ENCODE data around the gene CEP170B.

CEP170B gene

GRCh38 chr14:104931771-104932675, 67.0 kb downstream of the CEP170B start:
- DNase-seq (ENCODE audit: low read depth in 1 of 2, low spot score in 1 of 2), result no peak
- H3K27ac ChIP-seq (replicated peaks), result no peak overlapping the region
- no peak overlapping the region for H3K4me3 ChIP-seq (replicated peaks; ENCODE audit: insufficient read depth, low read length)
- peaks cover 19% of the 10 kb centered on the region for H3K27me3 ChIP-seq (ENCODE audit: insufficient read depth, poor library complexity, severe bottlenecking)
- TF ChIP-seq GABPA (IDR thresholded peaks at IDR 0.05; ENCODE audit: low read depth) (no peak), REST (IDR thresholded peaks at IDR 0.05; ENCODE audit: insufficient replicate concordance, low read depth) (no peak), SPI1 (IDR thresholded peaks at IDR 0.05; ENCODE audit: borderline replicate concordance, low read depth) (no peak), POLR2AphosphoS5 (IDR thresholded peaks at IDR 0.05; ENCODE audit: low read depth) (no peak), CTCF (IDR thresholded peaks at IDR 0.05; ENCODE audit: insufficient read depth, low read length) (no peak)

GRCh38 chr14:104932676-104933631, 67.9 kb downstream of the CEP170B start:
- Histone ChIP-seq H3K27me3 (ENCODE audit: insufficient read depth, poor library complexity, severe bottlenecking) (peaks cover 19% of the 10 kb centered on the region), H3K27ac (replicated peaks) (no peak overlapping the region; the same call in 1 of the 2 replicates), H3K4me3 (replicated peaks; ENCODE audit: insufficient read depth, low read length) (peak overlapping the region; percentile 36)
- peak; percentile 77 to 79 for DNase-seq (ENCODE audit: low read depth in 1 of 2, low spot score in 1 of 2)
- TF ChIP-seq REST (IDR thresholded peaks at IDR 0.05; ENCODE audit: insufficient replicate concordance, low read depth) (no peak), CTCF (IDR thresholded peaks at IDR 0.05; ENCODE audit: insufficient read depth, low read length) (peak; percentile 37), POLR2AphosphoS5 (IDR thresholded peaks at IDR 0.05; ENCODE audit: low read depth) (0 out of 2 replicates have a peak, but pooled peaks have one; percentile 18), SPI1 (IDR thresholded peaks at IDR 0.05; ENCODE audit: borderline replicate concordance, low read depth) (peak; percentile 4; the same call in 1 of the 2 replicates), GABPA (IDR thresholded peaks at IDR 0.05; ENCODE audit: low read depth) (peak; percentile 81)

- Histone ChIP-seq H3K27ac (replicated peaks) (no peak overlapping the region), H3K4me3 (replicated peaks; ENCODE audit: insufficient read depth, low read length) (no peak overlapping the region), H3K27me3 (ENCODE audit: insufficient read depth, poor library complexity, severe bottlenecking) (peaks cover 22% of the 10 kb centered on the region)
- TF ChIP-seq SPI1 (IDR thresholded peaks at IDR 0.05; ENCODE audit: borderline replicate concordance, low read depth) (no peak), GABPA (IDR thresholded peaks at IDR 0.05; ENCODE audit: low read depth) (no peak), CTCF (IDR thresholded peaks at IDR 0.05; ENCODE audit: insufficient read depth, low read length) (no peak), POLR2AphosphoS5 (IDR thresholded peaks at IDR 0.05; ENCODE audit: low read depth) (no peak), REST (IDR thresholded peaks at IDR 0.05; ENCODE audit: insufficient replicate concordance, low read depth) (no peak)
- no peak for DNase-seq (ENCODE audit: low read depth in 1 of 2, low spot score in 1 of 2)
Observed at GRCh38 chr14:104933746-104934733, 69.0 kb downstream of the CEP170B start.
